Ectodermal cell (in vitro differentiated cells): ENCODE measurements around the gene ZNF124.
"Not testable (repeated sequence)": the region's sequence is repeated elsewhere in the genome, so short reads cannot be mapped to it uniquely, and the experiment has no call there.

Source experiments
- H3K27ac ChIP-seq: 2 replicates; pipeline ENCODE4 v1.7.0; 2013; ENCODE audit warnings: mild to moderate bottlenecking, low read depth, low read length; ENCODE audit not compliant: insufficient read depth, poor library complexity, severe bottlenecking
- H3K27me3 ChIP-seq: 2 replicates; pipeline ENCODE4 v1.7.0; 2013; ENCODE audit warnings: mild to moderate bottlenecking, low read length; ENCODE audit not compliant: insufficient read depth, control insufficient read depth, poor library complexity, severe bottlenecking
- H3K36me3 ChIP-seq: one replicate; pipeline ENCODE4 v1.7.0; 2013; ENCODE audit warnings: low read length; ENCODE audit not compliant: control insufficient read depth, insufficient read depth
- H3K4me1 ChIP-seq: one replicate; pipeline ENCODE4 v1.7.0; 2013; ENCODE audit warnings: low read length; ENCODE audit not compliant: control insufficient read depth, insufficient read depth
- H3K4me3 ChIP-seq: 2 replicates; pipeline ENCODE4 v1.7.0; 2013; ENCODE audit warnings: low read depth, low read length, control low read depth; ENCODE audit not compliant: insufficient read depth
- H3K9me3 ChIP-seq: 2 replicates; pipeline ENCODE4 v1.7.0; 2013; ENCODE audit warnings: mild to moderate bottlenecking, low read length, moderate library complexity; ENCODE audit not compliant: control insufficient read depth
- WGBS, 2 experiments: methylation state at CpG; one replicate each; pipeline ENCODE4 v1.1.7; 2013; ENCODE audit warnings: missing lambda C conversion rate in 2 of 2; 5-methylcytosine and 5-hydroxymethylcytosine counted together

The ZNF124 gene

GRCh38 chr1:247139557-247139956, 32.3 kb downstream of the ZNF124 start:
- H3K4me3 ChIP-seq, H3K27me3 ChIP-seq, H3K9me3 ChIP-seq, H3K27ac ChIP-seq, H3K4me1 ChIP-seq: not testable (repeated sequence)
- H3K36me3 ChIP-seq = peaks cover 18% of the 10 kb centered on the region

GRCh38 chr1:247131236-247131635, 40.6 kb downstream of the ZNF124 start:
- Histone ChIP-seq H3K9me3 (peaks cover 3% of the 10 kb centered on the region), H3K36me3 (no peaks in the 10 kb centered on the region), H3K27me3 (no peaks in the 10 kb centered on the region), H3K4me3 (no peak overlapping the region), H3K27ac (no peak overlapping the region), H3K4me1 (peaks cover 3% of the 10 kb centered on the region)
- 67 to 70% methylated on average over 10 of the region's 10 CpGs for WGBS, 2 experiments

- WGBS, 2 experiments = 24 to 25% methylated on average over 11 to 12 of the region's 18 CpGs
- H3K27ac ChIP-seq, H3K9me3 ChIP-seq, H3K27me3 ChIP-seq, H3K36me3 ChIP-seq, H3K4me1 ChIP-seq: not testable (repeated sequence)
- peak overlapping the region; percentile 22 for H3K4me3 ChIP-seq
Observed at GRCh38 chr1:247127519-247128282, 44.1 kb downstream of the ZNF124 start.

- not testable (repeated sequence) for H3K9me3 ChIP-seq, H3K27me3 ChIP-seq, H3K36me3 ChIP-seq, H3K27ac ChIP-seq, H3K4me3 ChIP-seq, H3K4me1 ChIP-seq
- WGBS, 2 experiments = no CpG with 5 or more reads among the region's 46 CpGs
Observed at GRCh38 chr1:247126601-247127000, 45.2 kb downstream of the ZNF124 start.

GRCh38 chr1:247126166-247126565, 45.7 kb downstream of the ZNF124 start:
- not testable (repeated sequence) for H3K4me1 ChIP-seq, H3K4me3 ChIP-seq
- WGBS, 2 experiments = no CpG with 5 or more reads among the region's 25 CpGs

GRCh38 chr1:247121382-247121781, 50.4 kb downstream of the ZNF124 start:
- H3K4me3 ChIP-seq = no peak overlapping the region
- no peaks in the 10 kb centered on the region for H3K36me3 ChIP-seq
- H3K27ac ChIP-seq = no peak overlapping the region
- H3K27me3 ChIP-seq = no peaks in the 10 kb centered on the region
- WGBS, 2 experiments = 85 to 88% methylated on average over 6 of the region's 6 CpGs
- H3K4me1 ChIP-seq = no peaks in the 10 kb centered on the region
- H3K9me3 ChIP-seq = no peaks in the 10 kb centered on the region

More at GRCh38 chr1:247126166-247126565, 45.7 kb downstream of the ZNF124 start:
- not testable (repeated sequence) for H3K36me3 ChIP-seq, H3K27me3 ChIP-seq, H3K9me3 ChIP-seq, H3K27ac ChIP-seq

DNA sequence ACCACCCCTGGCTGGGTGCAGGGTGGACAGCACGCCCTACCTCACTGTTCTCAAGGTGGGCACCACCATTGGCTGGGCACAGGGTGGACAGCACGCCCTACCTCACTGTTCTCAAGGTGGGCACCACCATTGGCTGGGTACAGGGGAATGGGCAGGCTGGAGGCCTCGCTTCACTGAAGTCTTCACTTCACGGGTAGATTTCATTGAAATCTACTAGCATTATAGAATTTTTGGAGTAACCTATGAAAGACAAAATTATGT, 51.5 kb downstream of the ZNF124 start:
- WGBS, 2 experiments = 83 to 85% methylated on average over 4 of the region's 4 CpGs

GRCh38 chr1:247119600-247120407, 52.0 kb downstream of the ZNF124 start:
- H3K4me1 ChIP-seq = no peaks in the 10 kb centered on the region
- H3K9me3 ChIP-seq = no peaks in the 10 kb centered on the region
- no peaks in the 10 kb centered on the region for H3K27me3 ChIP-seq
- no peak overlapping the region for H3K27ac ChIP-seq
- H3K4me3 ChIP-seq = no peak overlapping the region
- WGBS, 2 experiments = 94% methylated on average over 22 of the region's 22 CpGs
- no peaks in the 10 kb centered on the region for H3K36me3 ChIP-seq

More for the DNA sequence above, 51.5 kb downstream of the ZNF124 start:
- not testable (repeated sequence) for H3K4me3 ChIP-seq, H3K9me3 ChIP-seq, H3K27me3 ChIP-seq, H3K4me1 ChIP-seq, H3K27ac ChIP-seq, H3K36me3 ChIP-seq

GRCh38 chr1:247118946-247119446, 52.8 kb downstream of the ZNF124 start:
- Histone ChIP-seq H3K4me1 (no peaks in the 10 kb centered on the region), H3K27me3 (no peaks in the 10 kb centered on the region), H3K27ac (no peak overlapping the region), H3K36me3 (no peaks in the 10 kb centered on the region), H3K9me3 (no peaks in the 10 kb centered on the region), H3K4me3 (no peak overlapping the region)
- WGBS, 2 experiments = 66 to 68% methylated on average over 11 of the region's 11 CpGs

DNA sequence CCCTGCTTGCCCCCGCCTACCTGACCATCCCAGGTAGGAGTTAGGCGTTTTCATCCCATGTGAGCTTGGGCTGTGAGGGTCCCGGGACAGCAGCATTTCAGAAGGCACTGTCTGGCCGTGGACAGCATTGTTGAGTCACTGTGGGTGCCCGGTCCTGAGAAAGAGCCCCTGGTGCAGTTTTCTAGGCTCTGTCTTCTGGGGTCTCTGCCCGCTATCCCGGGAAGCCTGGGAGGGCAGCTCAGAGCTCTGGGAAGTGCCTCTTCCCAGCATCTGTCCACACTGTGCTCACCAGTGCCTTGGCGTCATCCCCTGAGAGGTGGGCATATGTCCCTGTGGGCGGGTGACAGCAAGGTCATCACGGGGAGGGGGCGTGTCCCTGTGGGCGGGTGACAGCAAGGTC, 56.3 kb downstream of the ZNF124 start:
- no peaks in the 10 kb centered on the region for H3K36me3 ChIP-seq
- H3K27ac ChIP-seq = no peak overlapping the region
- no peak overlapping the region for H3K4me3 ChIP-seq
- 79 to 86% methylated on average over 8 to 11 of the region's 12 CpGs for WGBS, 2 experiments
- H3K4me1 ChIP-seq = no peaks in the 10 kb centered on the region
- peaks cover 25% of the 10 kb centered on the region for H3K27me3 ChIP-seq
- H3K9me3 ChIP-seq = no peaks in the 10 kb centered on the region
